ENCODE measurements around the gene SLC38A10.
A peak's percentile ranks its signal among the peaks of the same experiment; 100 is the strongest.

SLC38A10 gene

GRCh38 chr17:81295031-81295675 lies at the start of gene SLC38A10:
Gene SLC38A10, minus strand, starts transcription at chr17:81295307. Its CDS starts 386 bp downstream, at chr17:81294921.
- peak; percentile 78 to 84 for DNase-seq

GRCh38 chr17:81342269-81343070 lies 47.4 kb upstream of the SLC38A10 start:
- DNase-seq, result no peak

- DNase-seq, result no peak
Measured at GRCh38 chr17:81341516-81342268, 46.6 kb upstream of the SLC38A10 start.

DNA sequence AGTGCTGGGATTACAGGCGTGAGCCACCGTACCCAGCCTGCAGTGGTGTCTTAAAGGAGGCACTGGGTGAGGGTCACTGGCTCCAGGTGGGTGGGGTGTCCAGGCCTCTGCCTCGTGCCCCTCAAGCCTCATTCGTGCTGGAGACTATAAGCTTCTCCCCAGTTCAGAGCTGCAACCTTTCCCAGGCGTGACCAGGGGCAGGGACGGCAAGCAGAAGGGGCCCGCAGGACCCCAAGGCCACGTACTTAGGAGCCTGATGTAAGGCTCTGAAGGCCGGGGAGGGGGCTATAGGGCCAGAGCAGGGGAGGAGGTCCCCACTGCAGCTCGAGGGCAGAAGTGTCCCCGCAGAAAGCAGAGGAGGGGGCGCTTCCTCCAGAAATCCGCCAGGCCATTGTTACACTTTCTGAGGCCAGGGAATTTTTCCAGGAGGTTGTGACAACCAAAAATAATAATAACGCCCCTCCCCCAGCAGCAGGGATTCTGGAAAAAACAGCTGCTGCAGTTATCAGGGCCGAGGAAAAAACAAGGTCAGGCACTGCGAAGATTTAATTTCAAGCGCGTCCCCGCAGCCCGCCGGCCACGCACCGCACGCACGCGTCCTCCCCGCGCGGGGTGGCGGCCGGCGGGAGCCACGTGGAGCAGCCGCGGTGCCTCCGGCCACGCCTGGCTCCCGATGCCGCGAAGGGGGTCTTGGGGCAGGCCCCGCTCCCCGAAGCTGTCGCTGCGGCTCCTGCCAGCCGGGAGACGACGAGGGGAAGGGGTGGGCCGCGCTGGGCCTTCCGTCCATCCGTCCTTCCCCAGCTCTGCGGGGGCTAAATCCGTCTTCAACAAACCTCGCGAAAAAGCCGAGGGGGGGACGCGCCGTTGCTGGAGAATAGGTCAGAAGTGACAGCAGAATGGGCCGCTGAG lies 45.8 kb upstream of the SLC38A10 start:
- no peak for DNase-seq

DNA sequence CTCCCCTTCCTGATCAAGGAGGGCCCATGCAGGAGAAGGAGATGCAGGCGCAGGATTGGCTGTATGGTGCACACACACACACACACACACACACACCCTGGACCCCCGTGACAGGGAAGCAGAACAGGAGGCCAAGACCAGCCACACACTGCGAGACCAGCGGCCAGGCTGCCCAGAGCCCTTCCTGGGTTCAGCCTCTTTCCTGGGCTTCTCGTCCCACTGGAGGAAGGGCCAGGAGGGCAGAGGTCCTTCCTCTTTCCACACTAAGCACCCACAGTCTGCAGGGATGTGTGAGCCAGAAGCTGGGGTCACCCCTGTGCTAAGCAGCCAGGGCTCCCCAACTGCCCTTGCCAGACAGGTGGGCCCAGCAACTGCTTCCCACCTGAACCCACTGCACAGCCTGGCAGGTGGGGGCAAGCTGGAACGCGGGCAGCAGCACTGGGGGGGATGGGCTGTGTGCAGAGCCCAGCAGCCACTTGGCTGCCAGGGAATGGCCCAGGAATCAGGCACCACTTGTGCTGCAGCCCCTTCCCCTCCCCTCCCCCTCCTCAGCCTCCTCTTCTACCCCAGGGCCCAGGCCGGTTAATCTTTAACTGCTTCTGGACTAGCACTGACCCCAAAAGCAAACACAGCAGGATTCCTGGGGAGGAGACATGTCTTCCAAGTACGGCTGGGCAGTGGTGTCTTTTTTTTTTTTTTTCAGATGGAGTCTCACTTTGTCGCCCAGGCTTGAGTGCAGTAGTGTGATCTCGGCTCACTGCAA lies 44.6 kb upstream of the SLC38A10 start:
- DNase-seq, result no peak

DNA sequence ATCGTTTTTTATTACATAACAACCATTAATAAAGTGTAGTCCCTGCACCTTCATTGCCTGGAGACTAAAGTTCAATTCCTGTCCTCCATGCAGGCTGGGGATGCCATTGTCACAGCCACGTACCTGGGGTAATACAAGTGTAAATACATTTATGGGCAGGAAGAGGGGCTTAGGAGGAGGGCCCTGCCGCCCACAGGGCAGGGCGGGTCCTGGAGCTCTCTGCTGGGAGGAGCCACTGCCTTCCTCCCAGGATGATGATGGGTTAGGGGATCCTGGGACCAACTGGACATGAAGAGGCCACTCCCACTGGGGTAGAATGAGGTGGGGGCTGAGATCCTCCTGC lies 44.1 kb upstream of the SLC38A10 start:
- no peak for DNase-seq

DNA sequence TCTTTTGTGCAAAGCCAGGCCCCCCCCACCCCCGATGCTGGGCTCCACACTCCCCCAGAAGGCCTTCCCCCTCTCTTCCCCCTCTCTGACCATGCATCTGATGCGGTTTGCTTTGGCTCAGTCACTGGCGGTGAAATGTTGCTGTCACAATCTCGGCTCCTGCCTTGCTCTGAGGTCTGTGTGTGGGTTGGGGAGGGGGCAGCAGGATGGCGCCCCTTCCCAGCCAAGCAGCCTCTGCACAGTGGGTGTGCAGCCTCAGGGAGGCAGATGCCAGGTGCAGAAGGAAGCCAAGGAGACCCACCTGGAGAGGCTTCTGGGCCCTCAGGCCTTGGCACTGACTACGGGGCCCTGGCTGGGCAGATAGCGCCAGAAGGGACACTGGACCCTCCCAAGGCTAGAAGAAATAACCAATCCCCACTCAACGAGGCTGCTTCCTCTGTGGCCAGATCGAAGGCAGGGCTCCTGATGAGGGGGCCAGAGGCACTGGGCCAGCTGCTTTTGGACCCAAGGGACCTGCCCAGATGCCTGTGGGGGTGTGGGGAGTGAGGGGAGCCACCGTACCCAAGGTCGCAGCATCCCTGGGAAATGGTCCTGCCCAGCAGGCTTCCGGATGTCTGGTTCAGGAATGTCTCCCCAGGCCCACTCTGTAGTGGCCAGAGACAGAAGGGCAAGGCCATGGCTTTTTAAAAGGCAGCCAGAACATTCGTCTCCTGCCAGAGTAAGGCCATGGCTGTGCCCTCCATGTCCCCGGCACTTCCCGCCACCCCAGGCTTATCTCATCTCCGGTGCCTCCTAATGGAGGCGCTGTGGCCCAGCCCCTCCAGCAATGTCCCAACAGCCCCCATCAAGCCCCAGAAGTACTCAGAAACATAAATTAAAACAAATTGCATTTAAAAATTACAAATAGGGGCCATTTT lies 43.4 kb upstream of the SLC38A10 start:
- no peak for DNase-seq

- DNase-seq, result no peak
Measured at GRCh38 chr17:81337476-81337879, 42.4 kb upstream of the SLC38A10 start.

GRCh38 chr17:81336930-81337325 lies 41.8 kb upstream of the SLC38A10 start:
- no peak for DNase-seq

DNA sequence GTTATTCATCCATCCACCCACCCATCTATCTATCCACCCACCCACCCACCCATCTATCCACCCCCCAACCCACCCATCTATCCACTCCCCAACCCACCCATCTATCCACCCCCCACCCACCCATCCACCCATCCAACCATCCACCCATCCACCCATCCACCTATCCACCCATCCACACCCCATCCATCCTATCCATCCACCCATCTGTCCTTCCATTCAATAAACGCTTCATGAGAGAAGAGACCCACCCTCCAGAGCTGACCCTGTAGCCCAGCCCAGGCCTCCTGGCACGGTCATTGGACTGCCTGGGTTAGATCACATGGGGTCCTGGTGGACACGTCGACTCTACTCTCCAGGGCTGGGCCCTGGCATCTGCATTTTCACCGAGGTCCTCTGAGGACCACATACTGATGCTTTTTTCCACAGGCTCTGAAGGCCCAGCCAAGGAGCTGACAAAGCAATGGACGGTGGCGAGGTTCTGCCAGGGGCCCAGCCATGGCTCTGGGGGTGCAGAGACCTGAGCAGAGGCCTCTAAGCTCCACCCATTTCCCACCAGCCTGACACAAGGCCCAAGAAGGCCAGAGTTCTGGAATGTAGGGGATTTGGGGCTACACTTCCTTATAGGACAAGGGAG lies 41.3 kb upstream of the SLC38A10 start:
- DNase-seq, result no peak

GRCh38 chr17:81335773-81336157 lies 40.7 kb upstream of the SLC38A10 start:
- DNase-seq, result no peak

DNA sequence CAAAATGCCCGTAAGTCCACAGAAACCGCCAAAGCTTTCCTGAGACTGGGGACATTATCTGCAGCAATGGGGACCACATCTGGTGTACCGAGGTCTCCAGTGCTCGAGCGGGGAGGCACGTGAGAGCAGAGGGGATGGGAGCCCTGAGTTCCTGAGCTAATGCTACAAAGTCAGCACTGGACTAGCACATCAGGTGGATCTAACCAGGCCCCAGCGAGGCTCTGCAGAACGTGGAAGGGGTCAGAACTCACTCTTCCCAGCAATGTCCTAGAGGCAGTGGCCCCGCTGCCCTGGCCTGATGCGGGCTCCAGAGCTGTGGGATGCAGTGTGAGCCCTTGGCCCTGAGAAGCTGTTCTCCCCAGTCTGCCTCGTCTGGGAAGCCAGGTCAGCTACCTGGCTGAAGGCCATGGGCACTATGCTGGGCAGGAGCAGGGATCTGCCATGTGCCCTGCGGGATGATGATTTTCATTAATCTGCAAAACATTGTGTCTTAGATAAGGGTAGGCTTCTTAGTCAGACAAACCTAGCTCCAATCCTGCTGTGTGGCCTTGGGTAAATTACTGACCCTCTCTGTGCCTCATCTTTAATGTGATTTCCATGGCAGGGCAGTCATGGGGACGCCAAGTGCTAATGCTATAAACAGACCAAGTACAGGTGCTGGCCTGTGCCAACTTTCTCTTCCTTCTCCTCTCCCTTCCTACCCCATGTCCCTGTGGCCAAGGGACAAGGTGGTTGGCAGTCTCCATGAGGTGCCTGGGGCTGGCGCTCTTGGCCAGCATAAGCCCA lies 40.1 kb upstream of the SLC38A10 start:
- no peak for DNase-seq

DNA sequence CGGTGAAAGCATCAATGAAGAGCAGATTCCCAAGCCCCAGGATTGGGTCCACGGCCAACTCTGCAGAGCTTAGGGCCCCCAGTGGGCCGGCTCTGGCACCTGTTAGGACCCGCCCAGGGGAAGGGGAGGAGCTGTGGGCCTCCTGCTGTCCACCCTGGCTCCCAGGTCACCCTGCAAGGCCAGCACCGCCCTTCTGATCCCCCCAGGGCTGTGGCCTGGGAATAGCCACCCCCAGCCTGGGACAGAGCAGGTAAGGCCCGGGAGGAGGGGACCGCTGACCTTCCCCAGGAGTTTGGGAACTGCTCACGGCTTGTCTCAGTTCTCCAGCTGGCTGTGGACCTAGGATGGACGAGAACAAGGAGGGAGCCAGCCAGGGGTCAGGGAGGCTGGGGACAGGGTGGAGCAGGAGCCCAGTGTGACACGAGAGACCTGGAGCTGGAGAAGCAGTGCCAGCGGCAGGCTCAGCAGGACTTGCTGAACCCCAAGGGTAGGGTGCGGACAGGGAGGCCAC lies 39.3 kb upstream of the SLC38A10 start:
- DNase-seq, result no peak

DNA sequence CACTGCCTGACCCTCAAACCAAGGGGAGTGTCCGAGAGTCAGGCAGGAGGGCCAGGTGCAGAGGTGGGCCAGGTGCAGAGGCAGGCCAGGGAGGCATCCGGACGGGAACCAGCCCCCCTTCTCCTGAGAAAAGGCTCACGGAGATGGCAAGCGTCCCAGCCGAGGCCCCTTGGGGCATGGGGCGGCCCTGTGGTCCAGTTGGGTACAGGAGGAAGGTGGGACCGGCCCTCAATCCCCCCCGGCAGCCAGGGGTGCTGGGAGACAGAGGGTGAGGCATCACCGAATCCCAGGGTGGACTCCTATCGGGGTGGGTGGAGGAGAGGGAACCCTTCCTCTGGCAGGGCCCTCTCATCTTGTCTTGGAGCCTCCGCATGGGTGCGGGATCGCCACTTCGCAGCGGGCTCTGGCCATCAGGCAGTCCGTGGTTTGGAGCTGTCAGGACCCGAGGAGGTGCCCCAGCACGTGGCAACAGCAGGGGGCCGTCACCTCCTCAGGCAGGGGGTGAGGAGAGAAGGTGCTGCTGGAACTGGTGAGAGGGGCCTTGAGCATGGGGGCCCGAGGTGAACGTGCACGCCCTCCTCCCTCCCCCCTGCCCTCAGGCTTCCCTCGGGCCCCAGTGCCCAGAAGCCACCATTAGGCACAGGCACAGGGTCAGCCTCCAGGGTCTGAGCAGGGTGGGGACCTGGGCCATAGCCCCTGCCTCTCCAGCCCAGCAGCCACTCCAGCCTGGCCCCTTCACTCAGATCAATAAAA lies 38.7 kb upstream of the SLC38A10 start:
- DNase-seq, result no peak

GRCh38 chr17:81332914-81333528 lies 37.9 kb upstream of the SLC38A10 start:
- DNase-seq, result no peak

DNA sequence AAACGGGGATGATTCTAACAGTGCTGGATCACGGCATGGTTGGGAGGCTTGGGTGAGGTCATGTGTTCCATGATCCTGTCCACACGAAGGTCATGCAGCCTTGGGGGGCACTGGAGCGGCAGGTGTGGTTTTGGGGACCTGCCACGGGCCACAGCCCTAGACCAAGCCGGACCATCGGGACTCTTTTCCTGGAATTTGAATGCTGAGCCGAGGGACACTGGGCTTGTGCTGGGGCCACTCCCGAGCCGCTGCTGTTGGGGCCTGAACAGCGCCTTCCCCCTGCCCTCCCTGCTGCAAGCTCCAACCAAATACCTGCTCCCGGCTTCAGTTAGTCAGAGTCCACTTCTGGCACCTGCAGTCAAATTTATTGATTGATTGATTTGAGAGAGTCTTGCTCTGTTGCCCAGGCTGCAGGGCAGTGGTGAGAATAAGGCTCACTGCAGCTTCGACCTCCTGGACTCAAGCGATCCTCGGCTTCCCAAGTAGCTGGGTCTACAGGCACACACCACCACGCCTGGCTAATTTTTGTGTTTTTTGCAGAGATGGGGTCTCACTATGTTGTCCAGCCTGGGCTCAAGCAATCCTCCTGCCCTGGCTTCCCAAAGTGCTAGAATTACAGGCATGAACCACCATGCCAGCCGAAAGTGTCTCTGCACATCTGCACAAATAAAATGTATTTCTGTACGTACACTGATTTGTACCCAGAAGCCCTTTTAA lies 37.2 kb upstream of the SLC38A10 start:
- no peak for DNase-seq

DNA sequence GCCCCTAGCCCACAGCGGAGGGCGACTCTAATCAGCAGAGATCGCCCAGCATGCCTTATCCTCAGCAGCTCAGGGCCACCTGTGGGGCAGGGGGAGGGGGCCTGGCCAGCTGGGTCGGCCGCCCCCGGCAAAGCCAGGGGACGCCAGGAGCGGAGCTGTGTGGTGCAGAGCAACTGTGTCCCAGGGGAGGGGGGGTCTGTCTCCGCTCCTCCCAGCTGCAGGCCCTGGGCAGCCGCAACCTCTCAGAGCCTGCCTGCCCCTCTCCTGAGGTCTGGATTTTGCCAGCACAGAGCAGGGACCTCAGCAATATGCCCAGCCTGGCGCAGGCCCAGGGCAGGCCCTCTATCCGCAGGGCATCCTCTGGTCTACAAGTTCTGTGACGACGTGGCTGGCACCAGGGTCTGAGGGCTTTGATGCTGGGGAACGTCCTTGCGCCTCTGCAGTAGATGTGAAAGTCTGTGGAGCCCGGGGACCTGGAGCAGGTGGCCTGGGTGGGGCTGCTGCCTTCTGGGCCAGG lies 36.5 kb upstream of the SLC38A10 start:
- no peak for DNase-seq
